Measurements from ENCODE around the gene PHOX2A.
"Not testable (repeated sequence)": the region's sequence is repeated elsewhere in the genome, so short reads cannot be mapped to it uniquely, and the experiment has no call there.

PHOX2A gene

DNA sequence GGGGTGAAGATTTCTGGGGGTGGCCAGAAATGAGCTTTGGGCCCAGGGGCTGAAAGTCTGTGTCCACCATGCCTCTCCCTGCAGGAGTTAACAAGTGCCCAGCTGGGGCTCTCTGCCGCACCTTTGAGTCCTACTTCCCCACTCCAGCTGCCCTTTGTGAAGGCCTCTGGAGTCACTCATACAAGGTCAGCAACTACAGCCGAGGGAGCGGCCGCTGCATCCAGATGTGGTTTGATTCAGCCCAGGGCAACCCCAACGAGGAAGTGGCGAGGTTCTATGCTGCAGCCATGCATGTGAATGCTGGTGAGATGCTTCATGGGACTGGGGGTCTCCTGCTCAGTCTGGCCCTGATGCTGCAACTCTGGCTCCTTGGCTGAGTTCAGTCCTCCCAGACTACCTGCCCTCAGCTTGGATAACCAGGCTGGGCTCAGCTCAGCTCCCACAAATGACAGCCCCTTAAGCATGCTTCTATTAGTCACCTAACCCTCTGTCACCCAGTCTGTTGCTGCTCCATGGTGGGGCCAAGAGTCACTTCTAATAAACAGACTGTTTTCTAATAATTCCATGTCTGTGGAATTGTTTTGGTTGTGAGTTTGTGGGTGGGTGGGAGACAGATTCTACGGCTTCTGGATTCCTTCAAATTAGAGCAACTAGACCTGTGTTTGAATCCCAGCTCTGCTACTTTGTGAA is 22.4 kb downstream of the PHOX2A start:
- DNase-seq, result no peak

DNA sequence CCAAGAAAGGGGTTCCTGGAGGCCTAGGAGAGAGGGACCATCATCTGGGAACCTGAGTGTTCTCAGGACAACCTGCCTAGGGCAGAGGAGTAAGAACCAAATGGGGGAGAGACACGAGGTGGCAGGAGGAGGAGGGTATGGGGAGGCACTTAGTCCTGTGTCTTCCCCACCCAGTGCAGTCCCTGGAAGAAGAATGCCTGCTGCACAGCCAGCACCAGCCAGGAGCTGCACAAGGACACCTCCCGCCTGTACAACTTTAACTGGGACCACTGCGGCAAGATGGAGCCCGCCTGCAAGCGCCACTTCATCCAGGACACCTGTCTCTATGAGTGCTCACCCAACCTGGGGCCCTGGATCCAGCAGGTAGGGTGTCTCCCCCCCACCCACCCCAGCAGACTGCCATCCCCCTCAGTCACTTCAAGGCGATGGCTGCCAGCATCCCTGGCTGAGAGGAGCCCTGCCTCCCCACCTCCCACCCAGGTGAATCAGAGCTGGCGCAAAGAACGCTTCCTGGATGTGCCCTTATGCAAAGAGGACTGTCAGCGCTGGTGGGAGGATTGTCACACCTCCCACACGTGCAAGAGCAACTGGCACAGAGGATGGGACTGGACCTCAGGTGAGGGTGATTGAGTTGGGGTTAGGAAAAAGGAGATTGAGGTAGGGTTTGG is 23.1 kb downstream of the PHOX2A start:
- no peak for DNase-seq

DNA sequence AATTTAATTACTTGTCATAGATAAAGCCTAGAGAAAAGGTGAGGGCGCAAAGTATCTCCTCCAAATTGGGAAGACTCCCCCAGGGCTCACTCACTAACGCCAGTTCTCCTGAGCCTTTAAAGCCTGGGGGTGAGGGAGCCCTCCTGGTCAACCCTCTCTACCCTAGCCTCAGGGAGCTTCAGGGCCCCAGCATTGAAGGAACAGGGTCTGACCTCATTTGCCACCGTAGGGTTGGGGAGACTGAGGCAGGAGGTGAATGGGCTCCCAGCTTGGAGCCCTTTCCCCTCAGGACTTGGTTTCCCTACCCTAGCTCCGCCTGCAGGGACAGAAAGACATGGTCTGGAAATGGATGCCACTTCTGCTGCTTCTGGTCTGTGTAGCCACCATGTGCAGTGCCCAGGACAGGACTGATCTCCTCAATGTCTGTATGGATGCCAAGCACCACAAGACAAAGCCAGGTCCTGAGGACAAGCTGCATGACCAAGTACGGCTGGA is 25.7 kb downstream of the PHOX2A start:
- no peak for DNase-seq

DNA sequence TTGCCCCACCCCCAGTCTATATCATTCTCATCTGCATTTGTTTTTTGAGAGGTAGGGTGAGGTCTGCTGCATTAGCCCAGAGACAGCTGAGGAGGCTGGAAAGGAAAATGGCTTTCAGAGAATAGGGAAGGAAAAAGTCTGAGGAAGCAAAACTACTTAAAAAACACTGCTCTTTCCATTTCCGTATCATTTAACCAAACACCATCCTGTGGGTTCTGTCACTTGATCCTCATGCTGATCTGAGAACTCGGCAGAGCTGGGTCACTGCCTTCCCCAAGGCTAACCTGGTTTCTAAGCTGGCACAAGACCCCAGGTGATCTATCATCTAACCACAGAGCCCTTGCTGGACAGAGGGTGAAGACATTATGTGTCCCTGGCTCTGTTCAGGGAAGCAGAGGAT is 26.1 kb downstream of the PHOX2A start:
- DNase-seq, result no peak

DNA sequence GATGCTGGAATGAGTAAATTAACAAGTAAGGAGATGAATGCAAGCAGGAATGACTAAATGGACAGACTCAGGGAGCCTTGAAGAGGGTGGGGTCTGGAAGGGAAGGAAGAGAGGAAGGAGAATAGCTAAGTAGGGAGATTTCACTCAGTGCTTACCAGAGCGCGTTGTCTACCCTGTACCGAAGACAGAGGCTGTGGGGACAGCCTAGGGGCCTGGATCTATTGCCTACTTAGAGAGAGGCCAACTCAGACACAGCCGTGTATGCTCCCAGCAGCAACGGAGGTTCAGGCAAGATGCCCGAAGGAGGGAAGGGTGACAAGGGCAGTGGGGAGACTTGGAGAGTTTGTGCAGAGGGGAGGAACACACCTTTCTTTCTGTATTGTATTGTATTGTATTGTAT is 27.3 kb downstream of the PHOX2A start, which contains the start of gene FOLR2:
FOLR2 (plus strand) TSS at position 157 of the 400 bp plus-strand sequence. CDS start 1,791 bp downstream, outside the sequence.
- no peak for DNase-seq

DNA sequence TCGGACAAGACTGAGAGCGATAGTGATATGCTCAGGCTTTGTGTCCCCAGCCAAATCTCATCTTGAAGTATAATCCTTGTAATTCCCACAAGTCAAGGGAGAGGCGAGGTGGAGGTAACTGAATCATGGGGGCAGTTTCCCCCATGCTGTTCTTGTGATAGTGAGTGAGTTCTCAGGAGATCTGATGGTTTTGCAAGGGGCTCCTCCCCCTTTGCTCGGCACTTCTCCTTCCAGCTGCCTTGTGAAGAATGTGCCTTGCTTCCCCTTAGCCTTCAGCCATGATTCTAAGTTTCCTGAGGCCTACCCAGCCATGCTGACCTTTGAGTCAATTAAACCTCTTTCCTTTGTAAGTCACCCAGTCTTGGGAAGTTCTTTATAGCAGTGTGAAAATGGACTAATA is 34.9 kb downstream of the PHOX2A start:
- DNase-seq, result no peak

DNA sequence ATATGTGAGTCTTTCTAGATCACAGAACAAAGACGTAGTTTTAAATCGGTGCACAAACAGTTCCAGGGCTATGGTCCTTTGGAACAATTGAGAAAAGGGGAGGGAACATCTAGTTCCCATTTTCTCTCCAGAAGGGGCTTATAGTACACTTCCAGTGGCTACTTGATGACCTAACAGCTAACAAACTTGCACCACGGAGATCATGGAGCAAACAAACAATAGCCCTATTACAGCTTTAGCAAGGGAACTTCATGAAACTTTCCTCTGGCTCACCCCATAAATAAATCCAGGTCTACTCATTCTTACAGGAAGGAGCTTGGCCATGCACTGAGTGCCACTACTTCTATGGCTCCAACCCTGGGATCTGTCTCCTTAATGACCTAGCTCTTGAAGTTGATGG is 35.7 kb downstream of the PHOX2A start:
- no peak for DNase-seq

DNA sequence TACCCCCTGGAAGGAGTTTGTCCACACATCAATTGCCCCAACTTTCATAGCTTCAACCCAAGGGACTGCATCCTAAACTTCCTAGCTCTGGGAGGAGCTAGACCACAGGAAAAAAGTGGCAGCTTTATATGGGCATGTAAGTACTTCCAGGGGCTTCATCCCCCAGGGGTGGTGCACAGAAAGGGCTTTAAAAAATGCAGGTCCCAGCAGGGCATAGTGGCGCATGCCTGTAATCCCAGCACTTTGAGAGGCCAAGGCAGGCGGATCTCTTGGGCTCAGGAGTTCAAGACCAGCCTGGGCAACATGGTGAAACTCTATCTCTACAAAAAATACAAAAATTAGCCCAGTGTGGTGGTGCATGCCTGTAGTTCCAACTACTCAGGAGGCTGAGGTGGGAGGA is 37.2 kb downstream of the PHOX2A start:
- DNase-seq, result not testable (repeated sequence)

DNA sequence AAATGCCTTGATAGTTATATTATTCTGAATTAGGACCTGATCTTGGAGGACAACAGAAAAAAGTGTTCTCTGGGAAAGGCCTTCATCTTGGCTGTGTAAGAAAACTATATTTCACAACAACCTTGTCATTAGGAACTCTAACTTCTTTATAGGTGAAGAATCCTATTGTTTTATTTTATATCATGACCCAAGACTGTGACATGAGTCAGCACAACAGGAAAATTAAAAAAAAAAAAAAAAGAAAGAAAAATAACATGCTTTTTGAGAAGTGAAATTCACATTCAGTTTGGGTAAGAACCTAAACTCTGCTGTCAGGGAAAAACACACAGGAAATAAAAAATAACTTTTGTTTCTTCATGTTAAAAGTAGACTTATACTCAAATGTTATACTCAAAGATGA is 39.1 kb downstream of the PHOX2A start:
- DNase-seq, result no peak

DNA sequence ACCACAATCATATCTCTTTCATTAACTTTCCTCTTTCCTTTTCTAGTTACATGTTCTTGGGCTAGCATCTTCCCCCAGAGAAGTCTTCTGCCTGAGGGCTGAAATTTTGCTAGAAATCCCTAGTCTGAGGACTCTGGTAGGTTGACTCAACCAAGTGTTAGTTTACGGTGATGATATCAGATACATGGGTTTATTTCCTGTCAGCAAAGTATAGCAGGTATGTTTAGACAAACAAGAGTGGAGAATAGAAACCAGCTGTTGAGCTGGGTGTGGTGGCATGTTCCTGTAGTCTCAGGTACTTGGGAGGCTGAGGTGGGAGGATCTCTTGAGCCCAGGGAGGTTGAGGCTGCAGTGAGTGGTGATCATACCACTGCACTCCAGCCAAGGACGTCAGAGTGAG is 40.8 kb downstream of the PHOX2A start:
- DNase-seq, result no peak

DNA sequence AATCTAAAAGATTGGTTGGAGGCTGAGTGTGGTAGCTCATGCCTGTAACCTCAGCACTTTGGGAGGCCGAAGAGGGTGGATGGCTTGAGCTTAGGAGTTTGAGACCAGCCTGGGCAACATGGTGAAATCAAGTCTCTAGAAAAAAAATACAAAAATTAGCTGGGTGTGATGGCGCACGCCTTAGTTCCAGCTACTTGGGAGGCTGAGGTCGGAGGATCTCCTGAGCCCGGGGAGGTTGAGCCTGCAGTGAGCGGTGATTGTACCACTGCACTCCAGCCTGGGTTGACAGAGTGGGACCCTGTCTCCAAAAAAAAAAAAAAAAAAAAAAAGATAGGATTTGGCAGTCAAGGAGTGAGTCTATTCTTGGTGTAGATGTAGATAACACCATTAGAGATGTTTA is 41.4 kb downstream of the PHOX2A start:
- no peak for DNase-seq

DNA sequence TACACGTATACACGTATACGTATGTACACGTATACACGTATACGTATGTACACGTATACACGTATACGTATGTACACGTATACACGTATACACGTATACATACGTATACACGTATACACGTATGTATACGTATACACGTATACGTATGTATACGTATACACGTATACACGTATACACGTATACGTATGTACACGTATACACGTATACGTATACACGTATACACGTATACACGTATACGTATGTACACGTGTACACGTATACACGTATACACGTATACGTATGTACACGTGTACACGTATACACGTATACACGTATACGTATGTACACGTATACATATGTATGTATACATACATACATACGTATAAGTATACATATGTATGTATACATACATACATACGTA is 42.5 kb downstream of the PHOX2A start:
- not testable (repeated sequence) for DNase-seq

DNA sequence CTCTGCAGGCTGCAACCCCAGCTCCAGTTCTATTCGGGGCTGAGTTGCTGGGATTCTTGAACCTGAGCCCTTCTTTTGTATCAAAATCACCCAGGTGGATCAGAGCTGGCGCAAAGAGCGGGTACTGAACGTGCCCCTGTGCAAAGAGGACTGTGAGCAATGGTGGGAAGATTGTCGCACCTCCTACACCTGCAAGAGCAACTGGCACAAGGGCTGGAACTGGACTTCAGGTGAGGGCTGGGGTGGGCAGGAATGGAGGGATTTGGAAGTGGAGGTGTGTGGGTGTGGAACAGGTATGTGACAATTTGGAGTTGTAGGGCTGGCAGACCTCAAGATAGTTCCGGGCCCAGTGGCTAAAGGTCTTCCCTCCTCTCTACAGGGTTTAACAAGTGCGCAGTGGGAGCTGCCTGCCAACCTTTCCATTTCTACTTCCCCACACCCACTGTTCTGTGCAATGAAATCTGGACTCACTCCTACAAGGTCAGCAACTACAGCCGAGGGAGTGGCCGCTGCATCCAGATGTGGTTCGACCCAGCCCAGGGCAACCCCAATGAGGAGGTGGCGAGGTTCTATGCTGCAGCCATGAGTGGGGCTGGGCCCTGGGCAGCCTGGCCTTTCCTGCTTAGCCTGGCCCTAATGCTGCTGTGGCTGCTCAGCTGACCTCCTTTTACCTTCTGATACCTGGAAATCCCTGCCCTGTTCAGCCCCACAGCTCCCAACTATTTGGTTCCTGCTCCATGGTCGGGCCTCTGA is 48.3 kb downstream of the PHOX2A start:
- DNase-seq, result no peak

DNA sequence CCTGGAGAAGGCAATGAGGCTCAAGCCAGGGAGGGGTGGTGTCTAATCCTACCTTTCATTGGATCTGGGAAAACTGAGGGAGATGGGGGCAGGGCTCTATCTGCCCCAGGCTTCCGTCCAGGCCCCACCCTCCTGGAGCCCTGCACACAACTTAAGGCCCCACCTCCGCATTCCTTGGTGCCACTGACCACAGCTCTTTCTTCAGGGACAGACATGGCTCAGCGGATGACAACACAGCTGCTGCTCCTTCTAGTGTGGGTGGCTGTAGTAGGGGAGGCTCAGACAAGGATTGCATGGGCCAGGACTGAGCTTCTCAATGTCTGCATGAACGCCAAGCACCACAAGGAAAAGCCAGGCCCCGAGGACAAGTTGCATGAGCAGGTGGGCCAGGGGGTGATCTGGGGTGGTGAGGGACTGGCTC is 52.0 kb downstream of the PHOX2A start, which contains the start of gene FOLR1:
FOLR1 (plus strand) TSS at position 180 of the 421 bp plus-strand sequence; CDS start at position 214, 34 bp downstream.
- DNase-seq, result no peak

DNA sequence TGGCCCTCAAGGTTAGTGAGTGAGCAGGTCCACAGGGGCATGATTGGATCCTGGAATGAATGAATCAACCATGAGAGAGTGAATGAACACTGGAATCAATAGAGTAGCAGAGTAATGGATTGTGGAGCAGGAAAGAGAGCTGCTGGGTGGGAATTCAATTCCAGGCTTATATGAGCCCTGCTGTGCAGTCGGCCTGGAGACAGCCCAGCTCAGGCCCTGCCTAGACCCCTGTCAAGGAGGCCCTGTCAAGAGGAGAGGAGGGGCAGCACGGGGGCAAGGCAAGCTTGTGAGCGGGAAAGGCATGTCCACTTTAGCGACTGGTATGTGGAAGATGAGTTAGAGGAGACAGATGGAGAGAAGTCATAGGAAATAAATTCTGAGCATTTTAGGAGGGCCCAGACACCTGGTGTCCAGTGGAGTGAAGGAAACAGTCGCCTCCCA is 53.3 kb downstream of the PHOX2A start:
- no peak for DNase-seq

DNA sequence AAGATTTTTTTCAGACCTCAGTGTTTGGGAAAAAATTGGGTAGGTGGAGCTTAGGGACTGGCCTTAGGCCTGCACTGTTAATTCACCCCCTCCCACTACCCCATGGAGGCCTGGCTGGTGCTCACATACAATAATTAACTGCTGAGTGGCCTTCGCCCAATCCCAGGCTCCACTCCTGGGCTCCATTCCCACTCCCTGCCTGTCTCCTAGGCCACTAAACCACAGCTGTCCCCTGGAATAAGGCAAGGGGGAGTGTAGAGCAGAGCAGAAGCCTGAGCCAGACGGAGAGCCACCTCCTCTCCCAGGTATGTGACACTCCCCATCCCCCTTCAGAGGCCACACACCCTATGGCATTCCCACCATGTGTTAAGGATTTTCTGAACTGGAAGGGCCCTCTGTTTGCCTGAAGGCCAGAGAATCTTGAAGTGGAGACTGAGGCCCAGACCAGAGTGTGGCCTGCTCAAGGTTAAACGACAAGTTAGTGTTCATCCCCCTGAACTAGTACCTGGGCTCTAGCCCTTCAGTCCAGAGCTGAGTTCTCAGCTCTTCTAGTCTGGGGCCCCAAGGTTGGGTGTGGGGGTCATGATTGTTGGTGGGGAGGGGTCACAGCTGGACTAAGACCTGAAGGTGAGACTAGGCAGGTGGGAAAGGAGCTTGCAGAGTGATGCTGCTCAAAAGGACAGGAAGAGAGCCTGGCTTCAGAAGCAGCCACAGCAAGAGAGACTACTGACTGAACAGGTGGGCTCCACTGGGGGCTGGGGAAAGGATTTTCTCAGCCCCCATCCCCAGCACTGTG is 54.3 kb downstream of the PHOX2A start:
- DNase-seq, result no peak

Data from HCEC 1CT (cell line).